HepG2 (cell line): ENCODE results near the gene METTL16.

Experiments used
- DNMT1 ChIP-seq: sonication (generic); formaldehyde crosslinking; IDR thresholded peaks from 2 replicates; pipeline ENCODE4 v1.5.1; 2020; ENCODE audit warnings: mild to moderate bottlenecking, missing genetic modification reagents
- EP300 ChIP-seq, 3 experiments: sonication (generic) in 1 of 3; formaldehyde crosslinking in 1 of 3; IDR thresholded peaks; 2 replicates each; pipeline versions ENCODE4 v1.5.1 to v1.6.1; 2011 to 2020; ENCODE audit warnings: low read depth in 2 of 3, low read length in 2 of 3, borderline replicate concordance in 1 of 3, improper control_type of control experiment in 1 of 3, mild to moderate bottlenecking in 1 of 3, missing genetic modification reagents in 1 of 3, moderate library complexity in 1 of 3
- EZH2 ChIP-seq: conservative IDR thresholded peaks from 2 replicates; pipeline ENCODE4 v1.6.1; 2012; ENCODE audit warnings: mild to moderate bottlenecking, low read depth, low read length, moderate library complexity
- GATA4 ChIP-seq: sonication (generic); IDR thresholded peaks from 2 replicates; pipeline ENCODE4 v1.6.1; 2016; ENCODE audit warnings: antibody characterized with exemption, low read depth, borderline replicate concordance
- GRHL1 ChIP-seq: sonication (generic); formaldehyde crosslinking; conservative IDR thresholded peaks from 2 replicates; pipeline ENCODE4 v1.8.0; 2022; ENCODE audit warnings: missing genetic modification reagents
- KLF13 ChIP-seq: sonication (generic); formaldehyde crosslinking; IDR thresholded peaks from 2 replicates; pipeline ENCODE4 v1.4.0; 2020; ENCODE audit warnings: mild to moderate bottlenecking, missing genetic modification reagents
- ZNF639 ChIP-seq: conservative IDR thresholded peaks from 2 replicates; pipeline ENCODE4 v1.6.1; 2018; ENCODE audit warnings: missing genetic modification reagents
- ZNF776 ChIP-seq: sonication (generic); formaldehyde crosslinking; IDR thresholded peaks from 2 replicates; pipeline ENCODE4 v1.4.0; 2020; ENCODE audit warnings: mild to moderate bottlenecking, missing genetic modification reagents
- ZSCAN29 ChIP-seq: sonication (generic); formaldehyde crosslinking; conservative IDR thresholded peaks from 2 replicates; pipeline ENCODE4 v1.4.0; 2020; ENCODE audit warnings: mild to moderate bottlenecking, missing genetic modification reagents
- ZUFSP ChIP-seq: sonication (generic); formaldehyde crosslinking; IDR thresholded peaks from 2 replicates; pipeline ENCODE4 v1.9.0; 2021; ENCODE audit warnings: missing genetic modification reagents, mild to moderate bottlenecking, borderline replicate concordance
- TF ChIP-seq, protein P1 (sequence below): sonication (generic); formaldehyde crosslinking; IDR thresholded peaks from 2 replicates; pipeline ENCODE4 v1.5.0; 2020; ENCODE audit warnings: mild to moderate bottlenecking, missing genetic modification reagents, moderate library complexity

DNA sequence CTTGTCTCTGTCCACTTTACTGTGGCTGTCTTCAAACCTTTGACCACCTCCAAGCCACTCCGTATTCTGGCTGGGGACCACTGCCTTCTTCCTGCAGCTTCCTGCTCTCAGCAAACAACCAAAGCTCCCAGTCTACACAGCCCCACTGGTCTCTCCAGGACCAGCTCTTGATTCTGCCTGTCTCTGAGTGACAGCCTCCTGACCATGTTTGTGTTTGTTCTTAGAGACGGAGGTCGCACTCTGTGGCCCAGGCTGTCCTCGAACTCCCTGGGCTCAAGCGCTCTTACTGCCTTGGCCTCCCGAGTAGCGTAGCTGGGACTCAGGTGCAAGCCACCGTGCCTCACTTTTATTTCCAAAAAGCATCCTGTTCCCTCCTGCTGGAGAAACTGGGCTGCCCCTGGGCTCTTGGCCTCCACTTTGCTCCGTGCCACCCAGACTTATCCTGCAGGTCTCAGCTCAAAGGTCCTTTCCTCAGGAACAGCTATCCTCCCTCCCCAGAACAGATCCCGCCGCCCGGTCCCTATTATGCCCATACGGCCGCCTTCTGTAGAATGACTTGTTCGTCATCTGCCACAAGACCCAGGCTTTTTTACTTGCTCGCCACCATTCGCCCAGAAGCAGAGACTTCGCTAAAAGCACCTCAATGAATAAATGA is 120.0 kb downstream of the METTL16 start:
- no peak for TF ChIP-seq KLF13 (CRISPR knock-in tag)
- TF ChIP-seq GRHL1 (CRISPR knock-in tag): no peak
- TF ChIP-seq GATA4: no peak
- TF ChIP-seq ZNF639: no peak
- no peak for TF ChIP-seq EP300 (IDR thresholded peaks at IDR 0.05; ENCODE audit: low read depth in 2 of 2, low read length in 2 of 2)
- no peak for TF ChIP-seq EP300 (CRISPR knock-in tag; IDR thresholded peaks at IDR 0.05; ENCODE audit: borderline replicate concordance)
- TF ChIP-seq, protein P1, sequence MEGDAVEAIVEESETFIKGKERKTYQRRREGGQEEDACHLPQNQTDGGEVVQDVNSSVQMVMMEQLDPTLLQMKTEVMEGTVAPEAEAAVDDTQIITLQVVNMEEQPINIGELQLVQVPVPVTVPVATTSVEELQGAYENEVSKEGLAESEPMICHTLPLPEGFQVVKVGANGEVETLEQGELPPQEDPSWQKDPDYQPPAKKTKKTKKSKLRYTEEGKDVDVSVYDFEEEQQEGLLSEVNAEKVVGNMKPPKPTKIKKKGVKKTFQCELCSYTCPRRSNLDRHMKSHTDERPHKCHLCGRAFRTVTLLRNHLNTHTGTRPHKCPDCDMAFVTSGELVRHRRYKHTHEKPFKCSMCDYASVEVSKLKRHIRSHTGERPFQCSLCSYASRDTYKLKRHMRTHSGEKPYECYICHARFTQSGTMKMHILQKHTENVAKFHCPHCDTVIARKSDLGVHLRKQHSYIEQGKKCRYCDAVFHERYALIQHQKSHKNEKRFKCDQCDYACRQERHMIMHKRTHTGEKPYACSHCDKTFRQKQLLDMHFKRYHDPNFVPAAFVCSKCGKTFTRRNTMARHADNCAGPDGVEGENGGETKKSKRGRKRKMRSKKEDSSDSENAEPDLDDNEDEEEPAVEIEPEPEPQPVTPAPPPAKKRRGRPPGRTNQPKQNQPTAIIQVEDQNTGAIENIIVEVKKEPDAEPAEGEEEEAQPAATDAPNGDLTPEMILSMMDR: no peak
- TF ChIP-seq ZUFSP (CRISPR knock-in tag): no peak
- no peak for TF ChIP-seq ZSCAN29
- TF ChIP-seq EZH2: no peak
- no peak for TF ChIP-seq DNMT1 (CRISPR knock-in tag)
- no peak for TF ChIP-seq ZNF776 (CRISPR knock-in tag)
